Fibroblast of skin of right quadriceps (primary cell): ENCODE data around the gene IRF2BP2.

Source experiments
- DNase-seq: peaks from one replicate; pipeline ENCODE4 v3.0.0-alpha.2; 2013

Gene IRF2BP2

GRCh38 chr1:234612352-234613127, 2.6 kb upstream of the IRF2BP2 start:
- peak; percentile 99 for DNase-seq

- DNase-seq: no peak
Observed at GRCh38 chr1:234611847-234612351, 1.9 kb upstream of the IRF2BP2 start.

- peak; percentile 94 for DNase-seq
Observed at GRCh38 chr1:234611225-234611846, 1.4 kb upstream of the IRF2BP2 start.

- DNase-seq: peak; percentile 94
Observed at GRCh38 chr1:234610666-234611224, 767 bp upstream of the IRF2BP2 start.

- no peak for DNase-seq
Observed at GRCh38 chr1:234609691-234610042, 311 bp downstream of the IRF2BP2 start.

- peak; percentile 51 for DNase-seq
Observed at GRCh38 chr1:234608911-234609690, 877 bp downstream of the IRF2BP2 start.

- peak; percentile 91 for DNase-seq
Observed at GRCh38 chr1:234608025-234608910, 1.7 kb downstream of the IRF2BP2 start.

- peak; percentile 65 for DNase-seq
Observed at GRCh38 chr1:234607109-234608024, 2.6 kb downstream of the IRF2BP2 start.

- no peak for DNase-seq
Observed at GRCh38 chr1:234606784-234607108, 3.2 kb downstream of the IRF2BP2 start.

GRCh38 chr1:234605983-234606783, 3.8 kb downstream of the IRF2BP2 start:
- DNase-seq: peak; percentile 41

- no peak for DNase-seq
Observed at GRCh38 chr1:234605399-234605982, 4.5 kb downstream of the IRF2BP2 start.

GRCh38 chr1:234604495-234605398, 5.2 kb downstream of the IRF2BP2 start:
- DNase-seq: peak; percentile 72

- peak; percentile 48 for DNase-seq
Observed at GRCh38 chr1:234603221-234604204, 6.5 kb downstream of the IRF2BP2 start.

GRCh38 chr1:234602334-234603220, 7.4 kb downstream of the IRF2BP2 start:
- DNase-seq: peak; percentile 97

GRCh38 chr1:234601301-234602017, 8.5 kb downstream of the IRF2BP2 start:
- DNase-seq: peak; percentile 66
